ENCODE data around the gene ACVRL1. TPM values are rescaled to one million over a fixed set of nuclear protein-coding genes. Genes with fewer than 3 reads are reported as not detected.

Gene ACVRL1
- total and polyA plus RNA-seq, 7 donors, result 12.5 to 113 (median 64.0) TPM

GRCh38 chr12:51895378-51896135 lies 11.7 kb upstream of the ACVRL1 start:
- Histone ChIP-seq H3K4me3 (no peak overlapping the region), H3K4me1 (peaks cover 0 to 6% (median 0%) of the 10 kb centered on the region in 4 donors), H3K27ac (peak overlapping the region in 1 of 4 donors; percentile 7), H3K36me3 (no peaks in the 10 kb centered on the region), H3K9me3 (no peaks in the 10 kb centered on the region), H3K27me3 (no peaks in the 10 kb centered on the region)
- intact Hi-C loops (cut with DNase I), result no loop called here
- 88 to 89% methylated on average over 8 of the region's 8 CpGs for WGBS, 2 donors
- DNase-seq, result peak; percentile 56
- TF ChIP-seq EP300 (IDR thresholded peaks at IDR 0.05) (no peak), CTCF (IDR thresholded peaks at IDR 0.05) (no peak), POLR2A (IDR thresholded peaks at IDR 0.05) (no peak), POLR2AphosphoS5 (IDR thresholded peaks at IDR 0.05) (no peak)

- DNase-seq, result peak; percentile 60
These were observed 11.1 kb upstream of the ACVRL1 start for GRCh38 chr12:51896236-51896635.

GRCh38 chr12:51897181-51897580 lies 10.1 kb upstream of the ACVRL1 start:
- intact Hi-C loops (cut with DNase I), result no loop called here
- Histone ChIP-seq H3K27me3 (no peaks in the 10 kb centered on the region), H3K4me3 (no peak overlapping the region), H3K9me3 (no peaks in the 10 kb centered on the region), H3K4me1 (peaks cover 0 to 6% (median 0%) of the 10 kb centered on the region in 4 donors), H3K36me3 (no peaks in the 10 kb centered on the region), H3K27ac (peak overlapping the region in 3 of 4 donors; percentile 11 to 66 (median 15))
- DNase-seq, result peak; percentile 68
- TF ChIP-seq POLR2AphosphoS5 (IDR thresholded peaks at IDR 0.05) (no peak), EP300 (IDR thresholded peaks at IDR 0.05) (no peak), POLR2A (IDR thresholded peaks at IDR 0.05) (no peak), CTCF (IDR thresholded peaks at IDR 0.05) (no peak)
- WGBS, 2 donors, result 79 to 87% methylated on average over 8 of the region's 8 CpGs

More at GRCh38 chr12:51896236-51896635, 11.1 kb upstream of the ACVRL1 start:
- no peak overlapping the region for H3K4me3 ChIP-seq
- intact Hi-C loops (cut with DNase I), result no loop called here
- H3K27ac ChIP-seq, result peak overlapping the region in 1 of 4 donors; percentile 66
- no peaks in the 10 kb centered on the region for H3K27me3 ChIP-seq
- no peaks in the 10 kb centered on the region for H3K9me3 ChIP-seq
- no peaks in the 10 kb centered on the region for H3K36me3 ChIP-seq
- peaks cover 0 to 6% (median 0%) of the 10 kb centered on the region in 4 donors for H3K4me1 ChIP-seq
- TF ChIP-seq EP300 (IDR thresholded peaks at IDR 0.05), result no peak
- no peak for TF ChIP-seq POLR2AphosphoS5 (IDR thresholded peaks at IDR 0.05)
- TF ChIP-seq CTCF (IDR thresholded peaks at IDR 0.05), result no peak
- no peak for TF ChIP-seq POLR2A (IDR thresholded peaks at IDR 0.05)
- WGBS, 2 donors, result 70 to 77% methylated on average over 3 of the region's 3 CpGs

GRCh38 chr12:51898506-51898905 lies 8.8 kb upstream of the ACVRL1 start:
- DNase-seq, result no peak
- Histone ChIP-seq H3K36me3 (no peaks in the 10 kb centered on the region), H3K4me1 (peaks cover 0 to 6% (median 0%) of the 10 kb centered on the region in 4 donors), H3K27me3 (no peaks in the 10 kb centered on the region), H3K4me3 (no peak overlapping the region), H3K9me3 (no peaks in the 10 kb centered on the region), H3K27ac (no peak overlapping the region)
- intact Hi-C loops (cut with DNase I), result no loop called here
- no peak for TF ChIP-seq CTCF (IDR thresholded peaks at IDR 0.05)
- TF ChIP-seq EP300 (IDR thresholded peaks at IDR 0.05), result no peak
- TF ChIP-seq POLR2A (IDR thresholded peaks at IDR 0.05), result no peak
- TF ChIP-seq POLR2AphosphoS5 (IDR thresholded peaks at IDR 0.05), result no peak
- WGBS, 2 donors, result 15 to 62% methylated on average over 2 of the region's 2 CpGs
